NCI-H524 (cell line): ENCODE results near the gene VAV1.
"Not testable (repeated sequence)": the region's sequence is repeated elsewhere in the genome, so short reads cannot be mapped to it uniquely, and the experiment has no call there.

Source experiments
- DNase-seq, 2 experiments: peaks; one replicate each; lab custom pipeline; 2025; lab: John Stamatoyannopoulos, UW

Gene VAV1

DNA sequence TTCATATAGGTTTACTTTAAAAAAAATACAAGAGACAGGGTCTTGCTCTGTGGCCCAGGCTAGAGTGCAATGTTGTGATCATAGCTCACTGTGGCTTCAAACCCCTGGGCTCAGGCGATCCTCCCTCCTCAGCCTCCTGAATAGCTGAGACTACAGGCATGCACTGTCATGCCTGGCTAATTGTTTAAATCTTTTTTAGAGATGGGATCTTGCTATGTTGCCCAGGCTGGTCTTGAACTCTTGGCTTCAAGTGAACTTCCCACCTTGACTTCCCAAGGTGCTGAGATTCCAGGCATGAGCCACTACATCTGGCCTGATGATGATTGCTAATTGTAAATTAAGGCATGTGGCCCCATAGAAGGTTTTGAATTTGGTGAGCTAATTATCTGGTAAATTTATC lies 79.5 kb downstream of the VAV1 start:
- DNase-seq = no peak

DNA sequence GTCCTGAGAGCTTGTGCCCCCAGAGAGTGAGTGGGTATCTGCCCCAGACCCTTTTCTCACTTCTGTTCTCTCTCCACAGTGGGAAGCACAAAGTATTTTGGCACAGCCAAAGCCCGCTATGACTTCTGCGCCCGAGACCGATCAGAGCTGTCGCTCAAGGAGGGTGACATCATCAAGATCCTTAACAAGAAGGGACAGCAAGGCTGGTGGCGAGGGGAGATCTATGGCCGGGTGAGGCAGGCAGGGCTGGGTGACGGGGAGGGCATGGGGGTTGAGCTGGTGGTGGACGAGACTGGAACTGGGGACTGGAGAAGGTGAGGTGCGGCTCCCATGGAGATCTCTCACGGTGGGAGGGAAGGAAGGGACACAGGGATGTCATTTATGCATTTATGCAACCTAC lies 81.4 kb downstream of the VAV1 start:
- no peak for DNase-seq

DNA sequence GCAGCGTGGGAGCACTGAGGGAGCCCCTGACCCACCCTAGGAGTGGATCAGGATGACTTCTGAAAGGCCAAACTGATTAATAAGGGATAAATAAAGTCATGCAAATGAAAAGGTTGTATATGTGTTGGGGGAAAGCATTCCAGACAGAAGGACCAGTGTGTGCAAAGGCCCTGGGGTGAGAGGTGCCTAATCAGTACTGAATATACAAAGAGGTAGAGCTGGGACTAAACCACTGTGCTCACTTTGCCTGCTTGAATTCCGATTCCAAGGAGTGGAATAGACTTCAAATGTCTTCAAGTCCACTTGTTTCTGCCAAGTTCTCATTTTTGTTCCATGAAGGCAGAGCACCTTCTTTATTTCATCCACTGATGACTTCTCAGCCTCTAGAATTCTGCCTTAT lies 82.2 kb downstream of the VAV1 start:
- DNase-seq = no peak

DNA sequence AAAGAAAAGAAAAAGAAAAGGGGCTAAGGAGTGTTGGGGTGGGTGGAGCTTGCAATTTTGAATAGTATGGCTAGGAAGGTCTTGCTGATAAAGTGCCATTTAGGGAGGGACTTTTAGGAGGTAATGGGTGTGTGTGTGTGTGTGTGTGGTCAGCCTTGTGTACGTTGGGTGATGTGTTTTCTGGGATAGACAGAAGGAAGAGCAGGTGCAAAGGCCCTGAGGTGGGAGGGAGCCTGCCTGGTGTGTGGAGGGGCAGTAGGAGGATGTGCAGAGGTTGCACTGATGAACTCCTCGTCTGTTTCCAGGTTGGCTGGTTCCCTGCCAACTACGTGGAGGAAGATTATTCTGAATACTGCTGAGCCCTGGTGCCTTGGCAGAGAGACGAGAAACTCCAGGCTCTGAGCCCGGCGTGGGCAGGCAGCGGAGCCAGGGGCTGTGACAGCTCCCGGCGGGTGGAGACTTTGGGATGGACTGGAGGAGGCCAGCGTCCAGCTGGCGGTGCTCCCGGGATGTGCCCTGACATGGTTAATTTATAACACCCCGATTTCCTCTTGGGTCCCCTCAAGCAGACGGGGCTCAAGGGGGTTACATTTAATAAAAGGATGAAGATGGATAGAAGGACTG lies 84.4 kb downstream of the VAV1 start:
- DNase-seq = no peak

DNA sequence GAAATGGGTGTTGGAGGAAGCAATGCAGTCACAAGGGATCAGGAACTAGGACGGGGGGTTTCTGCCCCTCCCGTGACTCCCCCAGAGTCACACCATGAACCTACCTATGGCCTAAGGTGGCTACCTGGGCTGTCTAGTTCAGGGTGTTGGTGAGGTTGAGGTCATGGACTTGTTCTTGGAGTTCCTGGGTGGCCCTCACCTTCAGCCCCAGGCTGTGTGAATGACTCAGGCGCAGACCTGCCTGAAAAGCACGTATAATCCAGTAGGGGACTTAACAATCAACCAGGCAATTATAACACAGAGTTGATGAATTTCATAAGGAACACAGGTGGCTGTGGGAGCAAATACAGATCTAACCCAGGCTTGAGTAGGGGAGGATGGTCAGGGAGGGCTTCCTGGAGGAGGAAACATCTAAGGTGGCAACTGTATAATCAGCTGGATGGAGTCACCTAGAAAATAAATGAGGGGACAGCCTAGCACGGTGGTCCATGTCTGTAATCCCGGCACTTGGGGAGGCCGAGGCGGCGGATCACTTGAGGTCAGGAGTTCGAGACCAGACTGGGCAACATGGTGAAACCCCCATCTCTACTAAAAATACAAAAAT lies 89.3 kb downstream of the VAV1 start:
- no peak for DNase-seq

DNA sequence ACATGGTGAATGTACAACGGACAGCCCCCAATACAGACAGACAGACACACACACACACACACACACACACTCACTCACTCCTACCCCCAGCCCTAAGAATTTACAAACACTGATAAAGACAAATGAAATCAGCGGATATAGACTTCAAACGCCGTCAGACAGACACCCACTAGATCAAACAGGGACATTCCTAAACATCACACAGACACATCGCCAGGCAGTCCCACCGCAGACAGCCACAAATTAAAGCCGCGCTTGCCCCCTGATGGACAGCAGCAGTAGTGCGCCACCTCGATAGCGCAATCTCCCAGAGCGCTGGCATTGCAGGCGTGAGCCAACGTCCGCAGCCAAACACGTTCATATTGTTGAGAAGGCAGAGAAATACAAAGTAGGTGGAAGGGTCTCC lies 90.2 kb downstream of the VAV1 start:
- peak; percentile 54 to 71 for DNase-seq

DNA sequence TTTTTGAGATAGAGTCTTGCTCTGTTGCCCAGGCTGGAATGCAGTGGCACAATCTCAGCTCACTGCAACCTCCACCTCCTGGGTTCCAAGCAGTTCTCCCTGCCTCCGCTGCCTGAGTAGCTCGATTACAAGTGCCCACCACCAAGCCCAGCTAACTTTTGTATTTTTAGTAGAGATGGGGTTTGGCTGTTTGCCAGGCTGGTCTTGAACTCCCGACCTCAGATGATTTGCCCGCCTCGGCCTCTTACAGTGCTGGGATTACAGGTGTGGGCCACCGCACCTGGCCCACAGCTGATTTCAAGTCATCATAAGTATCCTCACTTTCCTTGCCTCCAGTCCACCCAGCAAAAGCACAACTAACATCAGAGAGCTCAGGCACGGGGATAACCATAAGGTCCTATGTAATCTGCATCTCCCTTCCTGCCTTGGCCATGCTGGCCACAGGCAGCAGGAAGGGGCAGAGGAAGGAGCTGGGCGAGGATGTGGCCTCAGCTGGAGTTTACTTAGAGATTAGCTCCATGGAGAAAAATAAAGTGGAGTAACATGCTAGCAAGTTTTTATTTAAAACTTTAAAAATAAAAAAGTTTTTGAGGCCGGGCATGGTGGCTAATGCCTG lies 91.9 kb downstream of the VAV1 start:
- DNase-seq = no peak

DNA sequence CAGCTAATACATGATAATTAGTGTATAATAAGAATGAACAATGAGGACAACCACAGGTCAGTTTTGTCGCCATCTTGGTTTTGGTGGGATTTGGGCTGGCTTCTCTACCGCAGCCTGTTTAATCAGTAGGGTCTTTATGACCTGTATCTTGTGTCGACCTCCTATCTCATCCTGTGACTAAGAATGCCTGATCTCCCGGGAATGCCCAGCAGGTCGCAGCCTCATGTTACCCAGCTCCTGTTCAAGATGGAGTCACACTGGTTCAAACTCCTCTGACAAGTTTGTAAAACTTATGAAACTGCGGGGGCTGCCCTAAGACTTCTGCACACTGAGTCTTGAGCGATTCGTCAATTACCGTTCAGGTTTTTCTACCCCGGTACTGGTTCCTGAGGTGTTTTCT lies 93.3 kb downstream of the VAV1 start:
- no peak for DNase-seq

DNA sequence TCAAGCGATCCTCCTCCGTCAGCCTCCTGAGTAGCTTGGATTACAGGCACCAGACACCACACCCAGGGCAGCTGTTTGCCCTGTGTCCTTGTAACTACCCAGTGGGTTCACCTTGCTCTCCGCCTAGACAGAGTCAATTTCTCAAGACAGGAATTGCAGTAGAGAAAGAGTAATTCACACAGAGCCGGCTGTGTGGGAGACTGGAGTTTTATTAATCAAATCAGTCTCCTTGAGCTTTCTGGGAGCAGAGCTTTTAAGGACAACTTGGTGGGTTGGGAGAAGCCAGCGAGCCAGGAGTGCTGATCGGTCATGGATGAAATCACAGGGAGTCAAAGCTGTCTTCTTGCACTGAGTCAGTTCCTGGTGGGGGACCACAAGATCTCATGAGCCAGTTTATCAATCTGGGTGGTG lies 94.2 kb downstream of the VAV1 start:
- DNase-seq = no peak

DNA sequence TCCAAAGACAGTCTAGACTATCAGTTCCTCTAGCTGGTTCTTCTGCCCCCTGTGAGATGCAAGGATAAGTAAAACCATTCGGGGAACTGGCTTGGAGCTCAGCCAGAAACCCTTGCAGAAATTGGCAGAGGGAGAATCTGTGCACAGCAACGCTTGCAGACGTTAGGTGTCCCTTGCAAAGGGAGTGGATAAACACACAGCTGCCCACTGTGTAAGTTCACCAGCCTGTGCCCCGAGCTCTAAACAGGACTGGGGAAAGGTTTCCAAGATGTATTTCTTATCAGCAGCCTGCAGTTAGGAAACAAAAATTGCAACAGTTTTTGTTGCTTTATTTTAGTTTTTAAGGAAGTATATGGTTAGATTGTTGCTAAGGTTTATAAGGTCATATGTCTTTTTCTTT lies 95.8 kb downstream of the VAV1 start:
- DNase-seq = no peak

DNA sequence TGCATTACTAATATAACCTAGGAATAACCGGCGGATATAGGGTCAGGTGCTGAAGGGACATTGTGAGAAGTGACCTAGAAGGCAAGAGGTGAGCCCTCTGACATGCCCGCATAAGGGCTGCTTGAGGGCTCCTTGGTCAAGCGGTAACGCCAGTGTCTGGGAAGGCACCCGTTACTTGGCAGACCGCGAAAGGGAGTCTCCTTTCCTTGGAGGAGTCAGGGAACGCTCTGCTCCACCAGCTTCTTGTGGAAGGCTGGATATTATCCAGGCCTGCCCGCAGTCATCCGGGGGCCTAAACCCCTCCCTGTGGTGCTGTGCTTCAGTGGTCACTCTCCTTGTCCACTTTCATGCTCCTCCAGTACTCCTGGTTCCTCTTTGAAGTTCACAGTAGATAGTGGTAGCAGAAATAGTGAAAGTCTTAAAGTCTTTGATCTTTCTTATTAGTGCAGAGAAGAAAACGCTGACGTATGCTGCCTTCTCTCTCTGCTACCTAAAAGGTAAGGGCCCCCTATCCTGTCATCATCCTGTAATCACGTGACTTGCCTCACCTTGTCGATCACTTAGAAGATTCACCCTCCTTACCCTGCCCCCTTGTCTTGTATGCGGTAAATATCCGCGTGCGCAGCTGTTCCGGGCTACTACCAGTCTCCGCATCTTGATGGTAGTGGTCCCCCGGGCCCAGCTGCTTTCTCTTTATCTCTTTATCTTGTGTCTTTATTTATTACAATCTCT lies 96.8 kb downstream of the VAV1 start:
- not testable (repeated sequence) for DNase-seq

DNA sequence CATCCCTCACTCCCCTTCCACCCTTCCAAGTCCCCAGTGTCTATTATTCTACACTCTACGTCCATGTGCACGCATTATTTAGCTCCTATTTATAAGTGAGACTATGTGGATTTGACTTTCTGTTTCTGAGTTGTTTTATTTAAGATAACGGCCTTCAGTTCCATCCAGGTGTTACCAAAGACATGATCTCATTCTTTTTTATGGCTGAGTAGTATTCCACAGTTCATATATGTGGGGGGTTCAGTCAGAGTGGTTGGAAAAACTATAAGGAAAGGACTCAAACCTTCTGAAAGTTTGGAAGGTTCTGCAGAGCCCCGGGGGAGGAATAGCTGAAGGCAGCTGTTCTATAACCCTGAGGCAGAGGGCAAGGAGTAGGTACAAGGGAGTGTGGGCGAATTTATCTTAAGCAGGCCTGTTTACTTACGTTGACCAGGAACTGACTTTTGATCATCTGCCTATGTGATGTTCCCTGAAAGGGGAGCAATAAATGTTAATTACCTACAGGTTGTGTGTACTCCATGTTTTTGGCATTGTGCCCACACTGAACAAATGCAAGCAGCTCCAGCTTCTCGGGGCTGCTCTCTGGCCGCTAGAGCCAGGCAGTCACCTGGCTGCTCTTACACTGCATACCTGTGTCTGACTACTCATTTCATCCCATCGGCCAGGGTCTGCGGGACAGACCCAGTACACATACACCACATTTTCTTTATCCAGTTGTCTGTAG lies 101.4 kb downstream of the VAV1 start:
- DNase-seq = no peak

DNA sequence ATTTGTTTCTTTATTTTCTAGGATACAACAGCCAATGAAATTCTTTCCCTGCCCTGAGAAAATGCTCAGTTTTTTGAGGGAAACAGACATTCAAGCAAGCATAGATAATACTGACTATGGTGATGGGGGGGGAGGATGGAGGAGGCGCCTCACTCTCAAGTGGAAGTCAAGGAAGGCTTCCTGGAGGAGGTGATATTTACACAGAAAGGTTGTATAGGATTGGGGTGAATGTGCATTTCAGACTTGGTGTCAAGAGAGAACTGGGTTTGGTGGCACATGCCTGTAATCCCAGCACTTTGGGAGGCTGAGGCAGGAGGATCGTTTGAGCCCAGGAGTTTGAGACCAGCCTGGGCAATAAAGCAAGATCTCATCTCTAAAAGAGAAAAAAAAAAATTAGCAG lies 102.7 kb downstream of the VAV1 start:
- DNase-seq = no peak

DNA sequence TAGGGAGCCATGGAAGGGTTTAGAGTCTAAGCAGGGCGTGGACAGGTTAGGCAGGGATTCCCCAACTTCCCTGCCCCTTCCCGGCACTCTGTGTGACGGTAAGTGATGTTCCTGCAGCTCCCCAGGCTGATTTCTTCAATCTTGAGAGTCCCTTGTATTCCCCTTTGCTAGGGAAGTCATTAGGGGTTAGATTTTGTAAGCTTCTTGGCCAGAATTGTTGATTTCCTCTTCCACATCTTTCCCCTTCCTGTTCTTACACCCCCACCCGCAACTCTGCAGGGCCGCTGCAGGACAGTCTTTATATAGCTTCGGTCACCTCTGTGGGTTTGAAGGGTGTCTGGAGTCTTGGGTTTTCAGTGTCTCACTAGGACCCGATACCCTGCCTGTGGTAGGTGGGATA lies 104.2 kb downstream of the VAV1 start:
- DNase-seq = no peak

DNA sequence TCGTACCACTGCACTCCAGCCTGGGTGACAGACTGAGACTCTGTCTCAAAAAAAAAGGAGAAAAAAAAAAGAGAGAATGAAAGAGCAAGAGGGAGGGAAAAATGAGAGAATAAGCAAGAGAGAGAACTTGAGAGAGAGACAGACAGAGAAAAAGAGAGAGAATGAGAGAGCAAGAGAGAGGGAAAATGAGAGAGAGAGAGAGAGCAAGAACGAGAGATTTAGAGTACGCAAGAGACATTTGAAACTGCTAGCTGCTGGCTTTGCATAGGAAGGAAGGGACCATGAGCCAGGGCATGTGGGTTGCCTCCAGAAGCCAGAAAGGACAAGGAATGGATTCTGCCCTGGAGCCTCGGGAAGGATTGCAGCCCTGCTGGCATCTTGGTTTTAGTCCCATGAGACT lies 105.3 kb downstream of the VAV1 start:
- DNase-seq = no peak

DNA sequence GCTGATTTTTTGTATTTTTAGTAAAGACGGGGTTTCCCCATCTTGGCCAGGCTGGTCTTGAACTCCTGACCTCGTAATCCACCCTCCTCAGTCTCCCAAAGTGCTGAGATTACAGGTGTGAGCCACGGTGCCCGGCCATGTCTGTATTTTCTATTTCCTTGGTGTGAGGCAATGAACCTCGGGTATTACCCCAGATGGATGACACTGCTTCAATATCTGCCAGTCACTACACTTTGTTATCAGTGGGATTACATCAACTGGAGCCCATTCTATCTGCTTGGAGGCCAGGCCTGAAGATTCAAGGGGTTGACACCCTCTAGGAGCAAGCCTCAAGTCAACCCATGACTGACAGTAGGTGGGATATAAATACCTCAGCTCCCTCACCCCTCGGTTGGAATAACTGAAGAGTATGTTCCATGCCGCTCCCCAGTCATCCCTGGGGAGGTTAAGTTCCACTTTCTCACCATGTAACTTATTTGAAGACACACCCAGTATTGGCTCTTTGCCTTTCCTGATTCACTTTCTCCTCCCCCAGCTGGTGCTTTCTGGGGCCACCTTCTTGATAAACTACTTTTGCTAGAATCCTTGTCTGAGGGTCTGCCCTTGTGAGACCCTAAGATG lies 113.9 kb downstream of the VAV1 start:
- DNase-seq = no peak

DNA sequence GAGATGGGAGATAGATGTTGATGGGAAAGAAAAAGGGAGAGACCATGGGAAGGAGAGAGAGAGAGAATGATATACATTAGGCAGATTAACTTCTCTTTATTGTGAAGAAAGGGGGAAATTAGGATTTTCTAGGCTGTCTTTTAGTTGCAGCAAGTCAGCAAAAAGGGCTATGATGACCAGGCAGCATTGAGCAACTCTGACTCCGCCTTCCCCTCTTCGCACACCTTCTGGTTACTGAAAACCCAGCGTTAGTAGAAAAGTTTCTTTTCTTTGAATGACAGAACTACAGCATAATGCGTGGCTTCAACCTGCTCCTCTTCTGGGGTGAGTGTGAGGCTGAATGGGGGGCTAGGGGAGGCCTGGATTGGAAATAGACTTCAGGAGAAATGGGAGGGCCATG lies 114.8 kb downstream of the VAV1 start, which contains the start of gene ADGRE1:
Gene ADGRE1 (plus strand): TSS at position 264 of the 400 bp plus-strand sequence. CDS start 30 bp downstream, at position 294.
- DNase-seq = no peak

DNA sequence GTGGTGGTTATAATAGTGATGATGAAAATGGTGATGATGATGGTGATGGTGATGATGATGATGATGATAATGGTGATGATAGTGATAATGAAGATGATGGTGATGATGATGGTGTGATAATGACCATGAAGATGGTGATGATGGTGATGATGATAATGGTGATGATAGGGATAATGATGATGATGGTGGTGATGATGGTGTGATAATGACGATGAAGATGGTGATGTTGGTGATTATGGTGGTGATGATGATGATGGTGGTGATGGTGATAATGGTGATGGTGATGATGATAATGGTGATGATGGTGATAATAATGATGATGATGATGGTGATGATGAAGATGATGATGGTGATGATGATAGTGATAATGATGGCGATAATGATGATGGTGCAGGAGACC lies 116.5 kb downstream of the VAV1 start:
- no peak for DNase-seq

DNA sequence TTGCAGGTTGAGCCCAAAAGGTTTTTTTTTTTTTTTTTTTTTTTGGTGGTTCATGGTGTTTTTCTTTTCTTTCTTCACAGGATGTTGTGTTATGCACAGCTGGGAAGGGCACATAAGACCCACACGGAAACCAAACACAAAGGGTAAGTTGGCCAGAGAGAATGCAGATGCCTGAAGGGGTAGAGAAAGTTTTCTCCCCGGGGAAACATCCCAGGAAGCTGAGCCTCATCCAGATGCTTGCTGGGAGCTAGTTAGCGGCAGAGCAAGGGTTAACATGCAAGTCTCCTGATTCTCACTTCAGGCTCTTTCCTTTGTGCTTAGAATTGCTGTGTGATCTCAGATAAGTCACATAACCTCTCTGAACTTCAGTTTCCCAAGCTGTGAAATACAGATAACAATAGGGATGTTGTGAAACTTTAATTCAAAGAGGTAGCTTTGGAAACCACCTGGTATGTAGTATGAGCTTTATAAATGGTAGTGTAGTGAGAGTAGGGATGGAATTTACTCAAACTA lies 117.9 kb downstream of the VAV1 start:
- DNase-seq = no peak

DNA sequence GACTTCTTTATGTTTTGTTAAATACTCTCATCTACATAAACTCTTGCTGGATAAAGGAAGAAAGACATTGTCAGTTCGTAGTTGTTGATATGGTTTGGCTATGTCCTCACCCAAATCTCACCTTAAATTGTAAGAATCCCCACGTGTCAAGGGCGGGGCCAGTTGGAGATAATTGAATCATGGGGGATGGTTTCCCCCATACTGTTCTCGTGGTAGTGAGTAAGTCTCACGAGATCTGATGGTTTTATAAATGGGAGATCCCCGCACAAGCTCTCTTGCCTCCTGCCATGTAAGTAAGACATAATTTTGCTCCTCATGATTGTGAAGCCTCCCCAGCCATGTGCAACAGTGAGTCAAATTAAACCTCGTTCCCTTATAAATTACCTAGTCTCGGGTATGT lies 118.4 kb downstream of the VAV1 start:
- DNase-seq = no peak

DNA sequence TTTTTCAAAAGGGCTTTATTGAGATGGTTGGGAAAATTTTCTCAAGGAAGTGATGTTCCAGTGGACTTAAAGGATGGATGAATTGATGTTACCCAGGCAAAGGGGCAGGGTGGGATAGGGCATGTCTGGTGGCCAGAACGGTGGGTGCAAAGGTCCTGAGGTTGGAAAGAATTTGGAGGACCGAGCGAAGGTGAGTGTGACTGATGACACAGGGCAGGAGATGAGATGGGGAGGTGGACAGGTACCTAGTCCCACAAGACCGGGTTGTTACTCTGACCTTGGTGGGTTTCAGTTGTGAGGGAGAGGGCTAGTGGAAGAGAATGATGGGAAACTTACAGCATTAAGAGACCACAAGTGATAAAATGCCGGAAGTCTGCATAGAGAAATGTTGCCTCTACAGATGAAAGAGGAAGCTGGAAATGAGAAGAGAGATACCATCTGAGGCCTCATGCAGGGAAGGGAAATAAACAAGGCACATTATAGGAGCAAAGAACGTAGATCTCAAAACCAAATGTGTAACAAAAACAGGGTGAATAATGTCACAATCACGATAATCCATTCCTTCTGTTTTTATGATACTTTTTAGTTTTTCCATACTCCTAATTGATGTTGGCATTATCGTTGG lies 119.4 kb downstream of the VAV1 start:
- no peak for DNase-seq
